ENCODE results near the gene PCDHGA9. TPM values are rescaled to one million over a fixed set of nuclear protein-coding genes. Genes with fewer than 3 reads are reported as not detected.
"Not testable (repeated sequence)": the region's sequence is repeated elsewhere in the genome, so short reads cannot be mapped to it uniquely, and the experiment has no call there.

The PCDHGA9 gene
- total RNA-seq, 2 donors from 2014 or later = 4.9 to 8.2 TPM

GRCh38 chr5:141384471-141385267 lies 17.9 kb upstream of the PCDHGA9 start:
- WGBS, 2 donors = 35 to 55% methylated on average over 16 to 42 of the region's 43 CpGs
- Histone ChIP-seq H3K4me1 (no peaks in the 10 kb centered on the region), H3K36me3 (replicated peaks in 1 of 2; ENCODE audit: insufficient read depth in 1 of 2, low read depth in 2 of 2) (no peaks in the 10 kb centered on the region), H3K4me3 (no peak overlapping the region), H3K27me3 (no peaks in the 10 kb centered on the region), H3K9me3 (peaks cover 0 to 65% (median 7%) of the 10 kb centered on the region in 3 donors), H3K27ac (no peak overlapping the region)
- TF ChIP-seq CTCF (IDR thresholded peaks at IDR 0.05) (no peak), POLR2A (IDR thresholded peaks at IDR 0.05) (no peak)
- intact Hi-C loops (cut with DNase I) = no loop called here
- DNase-seq (no peak), ATAC-seq (no peak)

- H3K27ac ChIP-seq; intact Hi-C loops (cut with DNase I); H3K36me3 ChIP-seq (replicated peaks in 1 of 2; ENCODE audit: insufficient read depth in 1 of 2, low read depth in 2 of 2); H3K4me3 ChIP-seq; H3K4me1 ChIP-seq; H3K27me3 ChIP-seq: not testable (repeated sequence)
- H3K9me3 ChIP-seq = peaks cover 0 to 68% (median 12%) of the 10 kb centered on the region in 3 donors
- peak; percentile 62 for ATAC-seq
- 8 to 12% methylated on average over 17 to 23 of the region's 40 CpGs for WGBS, 2 donors
- peak in 4 of 7 experiments; percentile 27 to 34 (median 32) for TF ChIP-seq CTCF (IDR thresholded peaks at IDR 0.05)
- peak in 2 of 4 donors; percentile 26 to 32 for DNase-seq
Measured at GRCh38 chr5:141387557-141388311, 14.8 kb upstream of the PCDHGA9 start, which contains the start of gene PCDHGB4. TSS of gene PCDHGB4 (plus strand) at chr5:141387698. CDS start at chr5:141387885, 187 bp downstream.

GRCh38 chr5:141388661-141389060 lies 13.9 kb upstream of the PCDHGA9 start:
- peaks cover 0 to 68% (median 20%) of the 10 kb centered on the region in 3 donors for H3K9me3 ChIP-seq
- TF ChIP-seq POLR2A (IDR thresholded peaks at IDR 0.05) (no peak), CTCF (IDR thresholded peaks at IDR 0.05) (no peak)
- WGBS, 2 donors = 29 to 43% methylated on average over 10 of the region's 10 CpGs

GRCh38 chr5:141389153-141390042 lies 13.2 kb upstream of the PCDHGA9 start:
- intact Hi-C loops (cut with DNase I) = no loop called here
- no peak for ATAC-seq
- no peak overlapping the region for H3K4me3 ChIP-seq
- H3K27me3 ChIP-seq = no peaks in the 10 kb centered on the region
- TF ChIP-seq POLR2A (IDR thresholded peaks at IDR 0.05) (no peak), CTCF (IDR thresholded peaks at IDR 0.05) (no peak)
- H3K27ac ChIP-seq = no peak overlapping the region
- no peak for DNase-seq
- peaks cover 0 to 67% (median 18%) of the 10 kb centered on the region in 3 donors for H3K9me3 ChIP-seq
- 22 to 36% methylated on average over 22 to 73 of the region's 77 CpGs for WGBS, 2 donors
- no peaks in the 10 kb centered on the region for H3K36me3 ChIP-seq (replicated peaks in 1 of 2; ENCODE audit: insufficient read depth in 1 of 2, low read depth in 2 of 2)
- no peaks in the 10 kb centered on the region for H3K4me1 ChIP-seq

More at GRCh38 chr5:141388661-141389060, 13.9 kb upstream of the PCDHGA9 start:
- H3K27me3 ChIP-seq = no peaks in the 10 kb centered on the region
- intact Hi-C loops (cut with DNase I) = no loop called here
- no peaks in the 10 kb centered on the region for H3K36me3 ChIP-seq (replicated peaks in 1 of 2; ENCODE audit: insufficient read depth in 1 of 2, low read depth in 2 of 2)
- no peak overlapping the region for H3K4me3 ChIP-seq
- ATAC-seq (no peak), DNase-seq (no peak)
- no peak overlapping the region for H3K27ac ChIP-seq
- no peaks in the 10 kb centered on the region for H3K4me1 ChIP-seq

All from body of pancreas (tissue), 4 donors.